DOHH2 (cell line): ENCODE results near the gene VPS37C.

Experiments used
- CTCF ChIP-seq: fragments of 200-600 bp; sonication (generic); IDR thresholded peaks from one replicate; pipeline ENCODE4 v1.5.1; 2014; ENCODE audit warnings: antibody characterized with exemption, mild to moderate bottlenecking, low read depth, low read length; ENCODE audit not compliant: poor library complexity, severe bottlenecking
- EZH2phosphoT487 ChIP-seq: fragments of 200-600 bp; sonication (generic); IDR thresholded peaks from 2 replicates; pipeline ENCODE4 v1.6.1; 2017; ENCODE audit warnings: borderline replicate concordance, mild to moderate bottlenecking, antibody characterized with exemption, low read length, moderate library complexity, mixed read lengths

DNA sequence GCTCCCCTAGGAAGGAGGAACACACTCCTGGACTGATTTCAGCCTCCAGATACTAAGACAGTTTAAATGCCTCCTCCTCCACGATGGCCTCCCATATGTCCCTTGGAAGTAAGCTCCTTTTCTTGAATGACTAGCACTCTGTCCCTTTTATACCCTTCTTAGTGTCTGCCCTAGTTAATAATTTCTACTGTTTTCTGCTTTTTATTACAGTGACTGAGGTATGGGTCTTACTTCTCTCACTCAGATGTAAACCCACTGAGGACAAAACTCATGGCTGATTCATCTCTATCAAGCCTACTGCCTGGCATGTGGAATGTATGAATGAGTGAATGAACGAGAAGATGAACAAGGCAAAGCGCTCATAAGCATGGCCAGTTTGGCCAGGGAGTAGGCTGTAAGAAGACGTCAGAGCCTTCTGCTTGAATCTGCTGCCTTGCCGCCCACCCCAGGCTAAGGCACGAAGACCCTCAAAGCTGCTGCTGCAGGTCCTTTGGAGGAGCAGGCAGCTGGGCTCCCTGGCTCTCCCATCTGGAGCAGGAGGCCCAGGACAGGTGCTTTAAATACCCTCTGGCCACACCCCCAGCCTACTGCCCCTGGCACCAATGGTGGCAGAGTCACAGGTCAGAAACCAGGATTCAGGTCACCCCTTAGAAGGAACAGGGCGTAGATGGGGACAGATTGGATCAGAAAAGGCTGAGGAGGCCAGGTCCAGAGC, 33.9 kb upstream of the VPS37C start:
- TF ChIP-seq CTCF (no peak), EZH2phosphoT487 (no peak)
